Neural cell (in vitro differentiated cells): ENCODE results near the gene CHRM1. TPM values are rescaled to one million over a fixed set of nuclear protein-coding genes. Genes with fewer than 3 reads are reported as not detected.

Experiments used
- H2AFZ ChIP-seq: fragments of 200-600, 300-800 bp; sonication (generic), shearing (Covaris generic); 2 replicates; pipeline ENCODE4 v1.6.0; 2014; ENCODE audit warnings: low read depth, mild to moderate bottlenecking, antibody characterized with exemption, low read length, moderate library complexity
- H3F3A ChIP-seq: fragments of 200-600 bp; shearing (Covaris generic); 2 replicates; pipeline ENCODE4 v1.6.1; 2016; ENCODE audit warnings: mild to moderate bottlenecking, moderate library complexity, mixed read lengths, antibody characterized with exemption, low read length; ENCODE audit not compliant: insufficient read depth, poor library complexity, severe bottlenecking
- H3K27ac ChIP-seq: fragments of 200-600, 300-800 bp; sonication (generic), shearing (Covaris generic); 2 replicates; pipeline ENCODE4 v1.5.1; 2014; ENCODE audit warnings: mild to moderate bottlenecking, low read length, moderate library complexity
- H3K27me3 ChIP-seq: fragments of 300-800, 200-600 bp; sonication (generic), shearing (Covaris generic); 2 replicates; pipeline ENCODE4 v1.6.0; 2014; ENCODE audit warnings: mild to moderate bottlenecking, low read depth, low read length, moderate library complexity; ENCODE audit not compliant: insufficient read depth
- H3K36me3 ChIP-seq: fragments of 300-800, 200-600 bp; sonication (generic), shearing (Covaris generic); 2 replicates; pipeline ENCODE4 v1.5.1; 2014; ENCODE audit warnings: mild to moderate bottlenecking, antibody characterized with exemption, low read length, moderate library complexity; ENCODE audit not compliant: insufficient read depth
- H3K4me2 ChIP-seq: fragments of 300-800, 200-600 bp; sonication (generic), shearing (Covaris generic); 2 replicates; pipeline ENCODE4 v1.6.0; 2014; ENCODE audit warnings: mild to moderate bottlenecking, low read length
- H3K4me3 ChIP-seq: fragments of 300-800, 200-600 bp; sonication (generic), shearing (Covaris generic); 2 replicates; pipeline ENCODE4 v1.5.1; 2014; ENCODE audit warnings: mild to moderate bottlenecking, low read length, moderate library complexity
- H3K79me2 ChIP-seq: fragments of 200-600 bp; shearing (Covaris generic); replicated peaks from 2 replicates; pipeline ENCODE4 v1.6.0; 2014; ENCODE audit warnings: mild to moderate bottlenecking, low read length, moderate library complexity; ENCODE audit not compliant: insufficient read depth
- H3K9ac ChIP-seq: fragments of 300-800, 200-600 bp; sonication (generic), shearing (Covaris generic); 2 replicates; pipeline ENCODE4 v1.6.1; 2016; ENCODE audit warnings: mild to moderate bottlenecking, low read length, mixed read lengths
- H3K9me2 ChIP-seq: fragments of 200-600 bp; shearing (Covaris generic); 2 replicates; pipeline ENCODE4 v1.6.1; 2016; ENCODE audit warnings: mild to moderate bottlenecking, low read length, mixed read lengths; ENCODE audit not compliant: insufficient read depth
- H3K9me3 ChIP-seq: fragments of 200-600, 300-800 bp; sonication (generic), shearing (Covaris generic); 2 replicates; pipeline ENCODE4 v1.6.1; 2016; ENCODE audit warnings: mild to moderate bottlenecking, mixed run types, low read length, moderate library complexity, mixed read lengths
- H4K20me1 ChIP-seq: fragments of 200-600 bp; shearing (Covaris generic); 2 replicates; pipeline ENCODE4 v1.6.1; 2016; ENCODE audit warnings: mild to moderate bottlenecking, mixed run types; ENCODE audit not compliant: insufficient read depth
- EP300 ChIP-seq: fragments of 450-650 bp; conservative IDR thresholded peaks from 2 replicates; pipeline ENCODE4 v1.6.1; 2014; ENCODE audit warnings: antibody characterized with exemption, mild to moderate bottlenecking, moderate library complexity; ENCODE audit not compliant: poor library complexity, severe bottlenecking
- EZH2 ChIP-seq: fragments of 200-600, 300-800 bp; shearing (Covaris generic), sonication (generic); IDR thresholded peaks from 2 replicates; pipeline ENCODE4 v1.6.1; 2014; ENCODE audit warnings: antibody characterized with exemption, low read length, borderline replicate concordance, mild to moderate bottlenecking; ENCODE audit not compliant: insufficient read depth, poor library complexity, severe bottlenecking
- MXI1 ChIP-seq: fragments of 450-650 bp; conservative IDR thresholded peaks from 2 replicates; pipeline ENCODE4 v1.6.1; 2014; ENCODE audit warnings: antibody characterized with exemption, mild to moderate bottlenecking; ENCODE audit not compliant: poor library complexity, severe bottlenecking
- POLR2AphosphoS5 ChIP-seq: IDR thresholded peaks from 2 replicates; pipeline ENCODE4 v1.6.1; 2012
- RAD21 ChIP-seq: fragments of 450-650 bp; conservative IDR thresholded peaks from 2 replicates; pipeline ENCODE4 v1.6.1; 2014; ENCODE audit warnings: antibody characterized with exemption, mild to moderate bottlenecking, moderate library complexity
- SMC3 ChIP-seq: fragments of 450-650 bp; conservative IDR thresholded peaks from 2 replicates; pipeline ENCODE4 v1.6.1; 2014; ENCODE audit warnings: antibody characterized with exemption, mild to moderate bottlenecking, moderate library complexity; ENCODE audit not compliant: poor library complexity
- TAF1 ChIP-seq: IDR thresholded peaks from 2 replicates; pipeline ENCODE4 v1.6.1; 2012; ENCODE audit warnings: low read depth
- polyA plus RNA-seq: library from polyadenylated mRNA; depleted of rRNA; stranded (reverse); fragments of >200 nt; gene quantifications from 2 replicates; pipeline ENCODE4 v1.2.3, GENCODE V29; 2014
- TF ChIP-seq, protein P1 (sequence below): fragments of 450-650 bp; IDR thresholded peaks from 2 replicates; pipeline ENCODE4 v1.5.1; 2014; ENCODE audit warnings: antibody characterized with exemption, mild to moderate bottlenecking, moderate library complexity; ENCODE audit not compliant: poor library complexity, severe bottlenecking
- TF ChIP-seq, protein P2 (sequence below): IDR thresholded peaks from 2 replicates; pipeline ENCODE4 v1.6.1; 2012; ENCODE audit warnings: borderline replicate concordance

The CHRM1 gene
- polyA plus RNA-seq, 1 donor from 2014 or later: not detected

DNA sequence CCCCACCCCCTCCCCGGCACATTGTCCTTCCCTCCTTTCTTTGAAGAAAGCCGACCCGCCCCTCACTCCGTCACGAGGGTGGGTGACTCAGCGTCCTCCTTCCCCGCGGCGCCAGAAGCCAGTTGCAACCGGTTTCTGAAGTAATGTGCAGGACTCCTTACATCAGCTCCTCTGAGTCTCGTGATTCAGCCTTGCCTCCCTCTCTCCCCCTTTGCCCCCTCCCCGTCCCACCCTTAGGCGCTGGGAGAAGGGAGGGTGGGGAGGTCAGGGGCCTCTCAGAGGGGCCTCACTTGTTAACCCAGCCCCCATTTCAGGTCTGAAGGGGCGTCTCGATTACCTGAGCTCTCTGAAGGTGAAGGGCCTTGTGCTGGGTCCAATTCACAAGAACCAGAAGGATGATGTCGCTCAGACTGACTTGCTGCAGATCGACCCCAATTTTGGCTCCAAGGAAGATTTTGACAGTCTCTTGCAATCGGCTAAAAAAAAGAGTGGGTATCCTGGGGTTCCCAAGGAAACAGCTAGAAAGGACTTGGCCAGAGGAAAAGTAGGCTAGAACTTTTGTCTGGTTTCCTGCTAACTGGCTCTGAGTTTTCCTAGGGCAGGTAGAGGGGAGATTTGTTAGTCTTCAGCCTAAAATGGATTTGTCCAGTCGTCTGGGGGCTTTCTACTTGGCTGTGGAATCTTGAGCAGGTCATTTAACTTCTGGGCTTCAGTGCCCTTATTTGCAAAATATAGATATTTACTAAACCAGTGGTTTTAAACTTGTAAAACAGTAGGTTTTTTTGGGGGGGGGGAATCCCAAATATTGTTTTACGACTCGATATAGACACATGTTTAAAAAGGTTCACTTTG is 39.4 kb downstream of the CHRM1 start:
- H3K9ac ChIP-seq: peak overlapping the region; percentile 99
- peak overlapping the region; percentile 99 for H3K27ac ChIP-seq
- no peaks in the 10 kb centered on the region for H3K27me3 ChIP-seq
- no peaks in the 10 kb centered on the region for H3K9me2 ChIP-seq
- H3K79me2 ChIP-seq: peaks cover 51% of the 10 kb centered on the region
- peaks cover 16% of the 10 kb centered on the region for H3K36me3 ChIP-seq
- no peaks in the 10 kb centered on the region for H4K20me1 ChIP-seq
- peak overlapping the region; percentile 90 for H3K4me3 ChIP-seq
- no peaks in the 10 kb centered on the region for H3F3A ChIP-seq
- TF ChIP-seq POLR2AphosphoS5 (no peak), MXI1 (no peak), EP300 (no peak), RAD21 (no peak), TAF1 (no peak), SMC3 (no peak), EZH2 (no peak)
- TF ChIP-seq, protein P1, sequence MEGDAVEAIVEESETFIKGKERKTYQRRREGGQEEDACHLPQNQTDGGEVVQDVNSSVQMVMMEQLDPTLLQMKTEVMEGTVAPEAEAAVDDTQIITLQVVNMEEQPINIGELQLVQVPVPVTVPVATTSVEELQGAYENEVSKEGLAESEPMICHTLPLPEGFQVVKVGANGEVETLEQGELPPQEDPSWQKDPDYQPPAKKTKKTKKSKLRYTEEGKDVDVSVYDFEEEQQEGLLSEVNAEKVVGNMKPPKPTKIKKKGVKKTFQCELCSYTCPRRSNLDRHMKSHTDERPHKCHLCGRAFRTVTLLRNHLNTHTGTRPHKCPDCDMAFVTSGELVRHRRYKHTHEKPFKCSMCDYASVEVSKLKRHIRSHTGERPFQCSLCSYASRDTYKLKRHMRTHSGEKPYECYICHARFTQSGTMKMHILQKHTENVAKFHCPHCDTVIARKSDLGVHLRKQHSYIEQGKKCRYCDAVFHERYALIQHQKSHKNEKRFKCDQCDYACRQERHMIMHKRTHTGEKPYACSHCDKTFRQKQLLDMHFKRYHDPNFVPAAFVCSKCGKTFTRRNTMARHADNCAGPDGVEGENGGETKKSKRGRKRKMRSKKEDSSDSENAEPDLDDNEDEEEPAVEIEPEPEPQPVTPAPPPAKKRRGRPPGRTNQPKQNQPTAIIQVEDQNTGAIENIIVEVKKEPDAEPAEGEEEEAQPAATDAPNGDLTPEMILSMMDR: no peak
- TF ChIP-seq, protein P2, sequence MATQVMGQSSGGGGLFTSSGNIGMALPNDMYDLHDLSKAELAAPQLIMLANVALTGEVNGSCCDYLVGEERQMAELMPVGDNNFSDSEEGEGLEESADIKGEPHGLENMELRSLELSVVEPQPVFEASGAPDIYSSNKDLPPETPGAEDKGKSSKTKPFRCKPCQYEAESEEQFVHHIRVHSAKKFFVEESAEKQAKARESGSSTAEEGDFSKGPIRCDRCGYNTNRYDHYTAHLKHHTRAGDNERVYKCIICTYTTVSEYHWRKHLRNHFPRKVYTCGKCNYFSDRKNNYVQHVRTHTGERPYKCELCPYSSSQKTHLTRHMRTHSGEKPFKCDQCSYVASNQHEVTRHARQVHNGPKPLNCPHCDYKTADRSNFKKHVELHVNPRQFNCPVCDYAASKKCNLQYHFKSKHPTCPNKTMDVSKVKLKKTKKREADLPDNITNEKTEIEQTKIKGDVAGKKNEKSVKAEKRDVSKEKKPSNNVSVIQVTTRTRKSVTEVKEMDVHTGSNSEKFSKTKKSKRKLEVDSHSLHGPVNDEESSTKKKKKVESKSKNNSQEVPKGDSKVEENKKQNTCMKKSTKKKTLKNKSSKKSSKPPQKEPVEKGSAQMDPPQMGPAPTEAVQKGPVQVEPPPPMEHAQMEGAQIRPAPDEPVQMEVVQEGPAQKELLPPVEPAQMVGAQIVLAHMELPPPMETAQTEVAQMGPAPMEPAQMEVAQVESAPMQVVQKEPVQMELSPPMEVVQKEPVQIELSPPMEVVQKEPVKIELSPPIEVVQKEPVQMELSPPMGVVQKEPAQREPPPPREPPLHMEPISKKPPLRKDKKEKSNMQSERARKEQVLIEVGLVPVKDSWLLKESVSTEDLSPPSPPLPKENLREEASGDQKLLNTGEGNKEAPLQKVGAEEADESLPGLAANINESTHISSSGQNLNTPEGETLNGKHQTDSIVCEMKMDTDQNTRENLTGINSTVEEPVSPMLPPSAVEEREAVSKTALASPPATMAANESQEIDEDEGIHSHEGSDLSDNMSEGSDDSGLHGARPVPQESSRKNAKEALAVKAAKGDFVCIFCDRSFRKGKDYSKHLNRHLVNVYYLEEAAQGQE: no peak
- no peak overlapping the region for H2AFZ ChIP-seq
- peak overlapping the region; percentile 82 for H3K4me2 ChIP-seq
- no peaks in the 10 kb centered on the region for H3K9me3 ChIP-seq

DNA sequence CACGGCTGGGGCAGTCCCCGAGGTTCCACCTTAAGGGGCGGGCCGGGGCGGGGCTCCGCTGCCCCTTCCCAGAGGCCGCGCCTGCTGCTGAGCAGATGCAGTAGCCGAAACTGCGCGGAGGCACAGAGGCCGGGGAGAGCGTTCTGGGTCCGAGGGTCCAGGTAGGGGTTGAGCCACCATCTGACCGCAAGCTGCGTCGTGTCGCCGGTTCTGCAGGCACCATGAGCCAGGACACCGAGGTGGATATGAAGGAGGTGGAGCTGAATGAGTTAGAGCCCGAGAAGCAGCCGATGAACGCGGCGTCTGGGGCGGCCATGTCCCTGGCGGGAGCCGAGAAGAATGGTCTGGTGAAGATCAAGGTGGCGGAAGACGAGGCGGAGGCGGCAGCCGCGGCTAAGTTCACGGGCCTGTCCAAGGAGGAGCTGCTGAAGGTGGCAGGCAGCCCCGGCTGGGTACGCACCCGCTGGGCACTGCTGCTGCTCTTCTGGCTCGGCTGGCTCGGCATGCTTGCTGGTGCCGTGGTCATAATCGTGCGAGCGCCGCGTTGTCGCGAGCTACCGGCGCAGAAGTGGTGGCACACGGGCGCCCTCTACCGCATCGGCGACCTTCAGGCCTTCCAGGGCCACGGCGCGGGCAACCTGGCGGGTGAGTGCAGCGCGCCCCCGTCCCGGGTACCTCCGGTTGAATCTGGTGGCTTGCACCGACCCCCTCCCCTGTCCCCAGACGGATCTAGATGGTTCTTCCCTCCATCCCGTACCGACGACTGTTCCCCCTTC is 40.2 kb downstream of the CHRM1 start, which contains the start of gene SLC3A2:
Gene SLC3A2, plus strand, starts transcription at position 94 of the 776 bp plus-strand sequence. Its CDS starts 128 bp downstream, at position 222.
- no peaks in the 10 kb centered on the region for H4K20me1 ChIP-seq
- no peaks in the 10 kb centered on the region for H3K27me3 ChIP-seq
- no peaks in the 10 kb centered on the region for H3F3A ChIP-seq
- H3K4me2 ChIP-seq: peak within 1 kb of the TSS; percentile 90
- TF ChIP-seq, protein P1: peak; percentile 94
- peak; percentile 96 for TF ChIP-seq MXI1
- TF ChIP-seq, protein P2: peak; percentile 88
- peak; percentile 59 for TF ChIP-seq EP300
- TF ChIP-seq RAD21: peak; percentile 75
- TF ChIP-seq TAF1: peak; percentile 87
- TF ChIP-seq POLR2AphosphoS5: peak; percentile 82
- TF ChIP-seq SMC3: peak; percentile 67
- TF ChIP-seq EZH2: no peak
- H3K9me2 ChIP-seq: no peaks in the 10 kb centered on the region
- peak within 1 kb of the TSS; percentile 99 for H3K9ac ChIP-seq
- H3K36me3 ChIP-seq: peaks cover 16% of the 10 kb centered on the region
- no peaks in the 10 kb centered on the region for H3K9me3 ChIP-seq
- H3K79me2 ChIP-seq: peaks cover 51% of the 10 kb centered on the region
- H3K4me3 ChIP-seq: peak within 1 kb of the TSS; percentile 90
- H2AFZ ChIP-seq: peak within 1 kb of the TSS; percentile 36
- peak within 1 kb of the TSS; percentile 99 for H3K27ac ChIP-seq
